ENCODE measurements around the gene COL15A1. TPM values are rescaled to one million over a fixed set of nuclear protein-coding genes. Genes with fewer than 3 reads are reported as not detected.

COL15A1 gene
- total RNA-seq, 4 donors from 2014 or later: 1.4 to 16.5 (median 5.6) TPM

- Histone ChIP-seq H3K27ac (no peak overlapping the region), H3K36me3 (no peaks in the 10 kb centered on the region), H3K4me3 (no peak overlapping the region), H3K4me1 (no peaks in the 10 kb centered on the region), H3K27me3 (no peaks in the 10 kb centered on the region), H3K9me3 (no peaks in the 10 kb centered on the region)
- TF ChIP-seq POLR2A (IDR thresholded peaks at IDR 0.05) (no peak), CTCF (IDR thresholded peaks at IDR 0.05) (no peak)
- DNase-seq: no peak
These were observed 20.1 kb upstream of the COL15A1 start for GRCh38 chr9:98923451-98924123.

- TF ChIP-seq CTCF (IDR thresholded peaks at IDR 0.05) (no peak), POLR2A (IDR thresholded peaks at IDR 0.05) (no peak)
- DNase-seq: no peak
- no peaks in the 10 kb centered on the region for H3K27me3 ChIP-seq
- H3K36me3 ChIP-seq: no peaks in the 10 kb centered on the region
- H3K27ac ChIP-seq: no peak overlapping the region
- H3K4me1 ChIP-seq: no peaks in the 10 kb centered on the region
- no peak overlapping the region for H3K4me3 ChIP-seq
- H3K9me3 ChIP-seq: no peaks in the 10 kb centered on the region
These were observed 18.5 kb upstream of the COL15A1 start for GRCh38 chr9:98924946-98925820.

GRCh38 chr9:98925956-98926355 is 17.8 kb upstream of the COL15A1 start:
- H3K27me3 ChIP-seq: no peaks in the 10 kb centered on the region

GRCh38 chr9:98927724-98928123 is 16.0 kb upstream of the COL15A1 start:
- H3K27ac ChIP-seq: no peak overlapping the region
- DNase-seq: no peak
- H3K4me1 ChIP-seq: no peaks in the 10 kb centered on the region
- TF ChIP-seq POLR2A (IDR thresholded peaks at IDR 0.05) (no peak), CTCF (IDR thresholded peaks at IDR 0.05) (no peak)
- H3K27me3 ChIP-seq: no peaks in the 10 kb centered on the region
- H3K9me3 ChIP-seq: no peaks in the 10 kb centered on the region
- H3K36me3 ChIP-seq: no peaks in the 10 kb centered on the region
- H3K4me3 ChIP-seq: no peak overlapping the region

More at GRCh38 chr9:98925956-98926355, 17.8 kb upstream of the COL15A1 start:
- no peak overlapping the region for H3K27ac ChIP-seq
- no peaks in the 10 kb centered on the region for H3K36me3 ChIP-seq
- no peaks in the 10 kb centered on the region for H3K9me3 ChIP-seq
- DNase-seq: no peak
- no peak for TF ChIP-seq CTCF (IDR thresholded peaks at IDR 0.05)
- TF ChIP-seq POLR2A (IDR thresholded peaks at IDR 0.05): no peak
- H3K4me3 ChIP-seq: no peak overlapping the region
- H3K4me1 ChIP-seq: no peaks in the 10 kb centered on the region

- H3K36me3 ChIP-seq: no peaks in the 10 kb centered on the region
- no peak overlapping the region for H3K27ac ChIP-seq
- DNase-seq: no peak
- no peaks in the 10 kb centered on the region for H3K27me3 ChIP-seq
- TF ChIP-seq POLR2A (IDR thresholded peaks at IDR 0.05): no peak
- no peak for TF ChIP-seq CTCF (IDR thresholded peaks at IDR 0.05)
- H3K4me1 ChIP-seq: no peaks in the 10 kb centered on the region
- no peaks in the 10 kb centered on the region for H3K9me3 ChIP-seq
- no peak overlapping the region for H3K4me3 ChIP-seq
These were observed 14.6 kb upstream of the COL15A1 start for GRCh38 chr9:98929071-98929470.

Measured in Peyer's patch (tissue), 4 donors.